Right lobe of liver (tissue), 6 donors: ENCODE data around the gene CFAP92. TPM values are rescaled to one million over a fixed set of nuclear protein-coding genes. Genes with fewer than 3 reads are reported as not detected.

Source experiments
- ATAC-seq, 4 donors: fragments of 200-7000 bp; cut with Tn5 transposase; one replicate each; pipeline ENCODE4 v1.9.1; 2020; ENCODE audit warnings: mild to moderate bottlenecking in 4 of 4, moderate library complexity in 4 of 4
- DNase-seq, 3 donors: peaks; one replicate each; pipeline ENCODE4 v3.0.0-alpha.2; 2020
- H3K27ac ChIP-seq, 3 donors: fragments of 200-600 bp; one replicate each; pipeline ENCODE4 v1.8.0; 2022
- H3K27me3 ChIP-seq, 2 donors: fragments of 200-600 bp; one replicate each; pipeline ENCODE4 v1.8.0; 2022
- H3K36me3 ChIP-seq, 4 donors: fragments of 200-600 bp; sonication (generic) in 1 of 4; one replicate each; pipeline versions ENCODE4 v1.5.1 to v1.8.0; 2017 to 2022; ENCODE audit warnings: control low read depth in 1 of 4
- H3K4me1 ChIP-seq, 4 donors: fragments of 200-600 bp; sonication (generic) in 1 of 4; one replicate each; pipeline versions ENCODE4 v1.5.1 to v1.8.0; 2017 to 2022; ENCODE audit warnings: control low read depth in 1 of 4
- H3K4me3 ChIP-seq, 3 donors: fragments of 200-600 bp; one replicate each; pipeline ENCODE4 v1.8.0; 2022
- H3K9me3 ChIP-seq, 4 donors: fragments of 200-600 bp; sonication (generic) in 1 of 4; one replicate each; pipeline versions ENCODE4 v1.5.1 to v1.8.0; 2017 to 2022; ENCODE audit warnings: control low read depth in 1 of 4
- CTCF ChIP-seq, 4 donors: fragments of 200-600 bp in 3 of 4; fragments of 450-650 bp in 1 of 4; IDR thresholded peaks; one replicate each; pipeline versions ENCODE4 v1.5.1 to v1.8.0; 2016 to 2022; ENCODE audit warnings: antibody characterized with exemption in 4 of 4, mild to moderate bottlenecking in 2 of 4
- POLR2A ChIP-seq: fragments of 450-650 bp; IDR thresholded peaks from one replicate; pipeline ENCODE4 v1.6.1; 2017; ENCODE audit warnings: antibody characterized with exemption, mild to moderate bottlenecking
- WGBS: methylation state at CpG from one replicate; pipeline ENCODE4 v1.1.6; 2018; ENCODE audit warnings: low coverage, low lambda C conversion rate; ENCODE audit not compliant: insufficient coverage; ENCODE audit errors: missing lambda C conversion rate; 5-methylcytosine and 5-hydroxymethylcytosine counted together
- intact Hi-C, 2 donors: fragments of 100-400 bp; cut with DNase I; formaldehyde crosslinking; loops; one replicate each; pipeline versions ENCODE4 v1.11.2 to v1.14.1; 2022
- total RNA-seq, 6 experiments: library from RNA; depleted of rRNA in 2 of 6; stranded (reverse); fragments of >200 nt in 2 of 6; fragmentation: NEBNext Ultra II Directional in 3 of 6; extraction: Animal tissue kit (Norgen Biotek cat#: 25700) in 3 of 6; gene quantifications; one replicate each; pipeline versions ENCODE4 v1.1.0 to v1.2.4, GENCODE V29; 2016 to 2023
- donor health status: DM: no; HTN: yes; CAD: no.
- donor health status: DM: no; HTN: no; CAD: no.
- donor health status: DM: no; HTN: no; CAD: no.
- donor health status: DM: no; HTN: yes; CAD: no.
- donor health status: DM: no; HTN: yes; CAD: no.

CFAP92 gene
- total RNA-seq, 6 experiments from 2014 or later: 0.05 to 0.21 (median 0.08) TPM; not detected in 2

- intact Hi-C loops: no loop called here
- H3K9me3 ChIP-seq: no peaks in the 10 kb centered on the region
- WGBS: 100% methylated on average over 1 of the region's 2 CpGs
Measured at GRCh38 chr3:129007792-129008191, 13.9 kb upstream of the CFAP92 start.

GRCh38 chr3:129006864-129007263 lies 13.0 kb upstream of the CFAP92 start:
- no peak for TF ChIP-seq CTCF (IDR thresholded peaks at IDR 0.05)
- TF ChIP-seq POLR2A: no peak
- no peak overlapping the region for H3K4me3 ChIP-seq
- peaks cover 0 to 6% (median 0%) of the 10 kb centered on the region in 4 donors for H3K4me1 ChIP-seq
- H3K9me3 ChIP-seq: no peaks in the 10 kb centered on the region
- no peak for DNase-seq
- H3K36me3 ChIP-seq: no peaks in the 10 kb centered on the region
- intact Hi-C loops: no loop called here
- no peaks in the 10 kb centered on the region for H3K27me3 ChIP-seq
- ATAC-seq: no peak
- 75% methylated on average over 3 of the region's 3 CpGs for WGBS
- no peak overlapping the region for H3K27ac ChIP-seq

More at GRCh38 chr3:129007792-129008191, 13.9 kb upstream of the CFAP92 start:
- H3K27ac ChIP-seq: no peak overlapping the region
- ATAC-seq (no peak), DNase-seq (no peak)
- TF ChIP-seq POLR2A: no peak
- no peak for TF ChIP-seq CTCF (IDR thresholded peaks at IDR 0.05)
- H3K4me1 ChIP-seq: peaks cover 0 to 3% (median 0%) of the 10 kb centered on the region in 4 donors
- no peak overlapping the region for H3K4me3 ChIP-seq
- H3K36me3 ChIP-seq: no peaks in the 10 kb centered on the region
- H3K27me3 ChIP-seq: no peaks in the 10 kb centered on the region

- TF ChIP-seq POLR2A (no peak), CTCF (IDR thresholded peaks at IDR 0.05) (no peak)
- no peak overlapping the region for H3K4me3 ChIP-seq
- no peaks in the 10 kb centered on the region for H3K36me3 ChIP-seq
- peaks cover 0 to 15% (median 0%) of the 10 kb centered on the region in 4 donors for H3K4me1 ChIP-seq
- DNase-seq (peak in 1 of 3 donors; percentile 57), ATAC-seq (peak; percentile 58 to 75 (median 63))
- H3K9me3 ChIP-seq: no peaks in the 10 kb centered on the region
- intact Hi-C loops: no loop called here
- WGBS: 63% methylated on average over 3 of the region's 4 CpGs
- H3K27ac ChIP-seq: no peak overlapping the region
- peaks cover 0 to 10% of the 10 kb centered on the region in 2 donors for H3K27me3 ChIP-seq
Measured at GRCh38 chr3:129005526-129006303, 11.8 kb upstream of the CFAP92 start.

- WGBS: 75% methylated on average over 2 of the region's 6 CpGs
- no peak overlapping the region for H3K4me3 ChIP-seq
- H3K9me3 ChIP-seq: no peaks in the 10 kb centered on the region
- H3K4me1 ChIP-seq: peaks cover 0 to 15% (median 0%) of the 10 kb centered on the region in 4 donors
- no peak for DNase-seq
- H3K27me3 ChIP-seq: peaks cover 0 to 11% of the 10 kb centered on the region in 2 donors
- no peak for ATAC-seq
- intact Hi-C loops: no loop called here
- no peak for TF ChIP-seq CTCF (IDR thresholded peaks at IDR 0.05)
- no peak for TF ChIP-seq POLR2A
- no peak overlapping the region for H3K27ac ChIP-seq
- no peaks in the 10 kb centered on the region for H3K36me3 ChIP-seq
Measured at GRCh38 chr3:129004639-129005295, 10.9 kb upstream of the CFAP92 start.
